Neural cell (in vitro differentiated cells): ENCODE data around the gene UBE3A. TPM values are rescaled to one million over a fixed set of nuclear protein-coding genes. Genes with fewer than 3 reads are reported as not detected.

ENCODE experiments used
- H2AFZ ChIP-seq: fragments of 200-600, 300-800 bp; sonication (generic), shearing (Covaris generic); 2 replicates; pipeline ENCODE4 v1.6.0; 2014; ENCODE audit warnings: low read depth, mild to moderate bottlenecking, antibody characterized with exemption, low read length, moderate library complexity
- H3F3A ChIP-seq: fragments of 200-600 bp; shearing (Covaris generic); 2 replicates; pipeline ENCODE4 v1.6.1; 2016; ENCODE audit warnings: mild to moderate bottlenecking, moderate library complexity, mixed read lengths, antibody characterized with exemption, low read length; ENCODE audit not compliant: insufficient read depth, poor library complexity, severe bottlenecking
- H3K27ac ChIP-seq: fragments of 200-600, 300-800 bp; sonication (generic), shearing (Covaris generic); 2 replicates; pipeline ENCODE4 v1.5.1; 2014; ENCODE audit warnings: mild to moderate bottlenecking, low read length, moderate library complexity
- H3K27me3 ChIP-seq: fragments of 300-800, 200-600 bp; sonication (generic), shearing (Covaris generic); 2 replicates; pipeline ENCODE4 v1.6.0; 2014; ENCODE audit warnings: mild to moderate bottlenecking, low read depth, low read length, moderate library complexity; ENCODE audit not compliant: insufficient read depth
- H3K36me3 ChIP-seq: fragments of 300-800, 200-600 bp; sonication (generic), shearing (Covaris generic); 2 replicates; pipeline ENCODE4 v1.5.1; 2014; ENCODE audit warnings: mild to moderate bottlenecking, antibody characterized with exemption, low read length, moderate library complexity; ENCODE audit not compliant: insufficient read depth
- H3K4me2 ChIP-seq: fragments of 300-800, 200-600 bp; sonication (generic), shearing (Covaris generic); 2 replicates; pipeline ENCODE4 v1.6.0; 2014; ENCODE audit warnings: mild to moderate bottlenecking, low read length
- H3K4me3 ChIP-seq: fragments of 300-800, 200-600 bp; sonication (generic), shearing (Covaris generic); 2 replicates; pipeline ENCODE4 v1.5.1; 2014; ENCODE audit warnings: mild to moderate bottlenecking, low read length, moderate library complexity
- H3K79me2 ChIP-seq: fragments of 200-600 bp; shearing (Covaris generic); replicated peaks from 2 replicates; pipeline ENCODE4 v1.6.0; 2014; ENCODE audit warnings: mild to moderate bottlenecking, low read length, moderate library complexity; ENCODE audit not compliant: insufficient read depth
- H3K9ac ChIP-seq: fragments of 300-800, 200-600 bp; sonication (generic), shearing (Covaris generic); 2 replicates; pipeline ENCODE4 v1.6.1; 2016; ENCODE audit warnings: mild to moderate bottlenecking, low read length, mixed read lengths
- H3K9me2 ChIP-seq: fragments of 200-600 bp; shearing (Covaris generic); 2 replicates; pipeline ENCODE4 v1.6.1; 2016; ENCODE audit warnings: mild to moderate bottlenecking, low read length, mixed read lengths; ENCODE audit not compliant: insufficient read depth
- H3K9me3 ChIP-seq: fragments of 200-600, 300-800 bp; sonication (generic), shearing (Covaris generic); 2 replicates; pipeline ENCODE4 v1.6.1; 2016; ENCODE audit warnings: mild to moderate bottlenecking, mixed run types, low read length, moderate library complexity, mixed read lengths
- H4K20me1 ChIP-seq: fragments of 200-600 bp; shearing (Covaris generic); 2 replicates; pipeline ENCODE4 v1.6.1; 2016; ENCODE audit warnings: mild to moderate bottlenecking, mixed run types; ENCODE audit not compliant: insufficient read depth
- CTCF ChIP-seq: fragments of 450-650 bp; IDR thresholded peaks from 2 replicates; pipeline ENCODE4 v1.5.1; 2014; ENCODE audit warnings: antibody characterized with exemption, mild to moderate bottlenecking, moderate library complexity; ENCODE audit not compliant: poor library complexity, severe bottlenecking
- EP300 ChIP-seq: fragments of 450-650 bp; conservative IDR thresholded peaks from 2 replicates; pipeline ENCODE4 v1.6.1; 2014; ENCODE audit warnings: antibody characterized with exemption, mild to moderate bottlenecking, moderate library complexity; ENCODE audit not compliant: poor library complexity, severe bottlenecking
- EZH2 ChIP-seq: fragments of 200-600, 300-800 bp; shearing (Covaris generic), sonication (generic); IDR thresholded peaks from 2 replicates; pipeline ENCODE4 v1.6.1; 2014; ENCODE audit warnings: antibody characterized with exemption, low read length, borderline replicate concordance, mild to moderate bottlenecking; ENCODE audit not compliant: insufficient read depth, poor library complexity, severe bottlenecking
- MXI1 ChIP-seq: fragments of 450-650 bp; conservative IDR thresholded peaks from 2 replicates; pipeline ENCODE4 v1.6.1; 2014; ENCODE audit warnings: antibody characterized with exemption, mild to moderate bottlenecking; ENCODE audit not compliant: poor library complexity, severe bottlenecking
- POLR2AphosphoS5 ChIP-seq: IDR thresholded peaks from 2 replicates; pipeline ENCODE4 v1.6.1; 2012
- RAD21 ChIP-seq: fragments of 450-650 bp; conservative IDR thresholded peaks from 2 replicates; pipeline ENCODE4 v1.6.1; 2014; ENCODE audit warnings: antibody characterized with exemption, mild to moderate bottlenecking, moderate library complexity
- REST ChIP-seq: IDR thresholded peaks from 2 replicates; pipeline ENCODE4 v1.6.1; 2012; ENCODE audit warnings: borderline replicate concordance
- SMC3 ChIP-seq: fragments of 450-650 bp; conservative IDR thresholded peaks from 2 replicates; pipeline ENCODE4 v1.6.1; 2014; ENCODE audit warnings: antibody characterized with exemption, mild to moderate bottlenecking, moderate library complexity; ENCODE audit not compliant: poor library complexity
- TAF1 ChIP-seq: IDR thresholded peaks from 2 replicates; pipeline ENCODE4 v1.6.1; 2012; ENCODE audit warnings: low read depth
- polyA plus RNA-seq: library from polyadenylated mRNA; depleted of rRNA; stranded (reverse); fragments of >200 nt; gene quantifications from 2 replicates; pipeline ENCODE4 v1.2.3, GENCODE V29; 2014

UBE3A gene
- polyA plus RNA-seq, 1 donor from 2014 or later, result 98.5 TPM

- Histone ChIP-seq H3K9me3 (no peaks in the 10 kb centered on the region), H3K79me2 (peaks cover 5% of the 10 kb centered on the region), H3K27me3 (no peaks in the 10 kb centered on the region), H3K4me2 (no peak overlapping the region), H3K27ac (no peak overlapping the region), H3K36me3 (peaks cover 4% of the 10 kb centered on the region), H3K9ac (no peak overlapping the region), H3F3A (peaks cover 3% of the 10 kb centered on the region), H4K20me1 (no peaks in the 10 kb centered on the region), H2AFZ (no peak overlapping the region), H3K9me2 (no peaks in the 10 kb centered on the region), H3K4me3 (no peak overlapping the region)
- no peak for TF ChIP-seq REST
- TF ChIP-seq MXI1, result no peak
- TF ChIP-seq SMC3, result no peak
- no peak for TF ChIP-seq TAF1
- no peak for TF ChIP-seq POLR2AphosphoS5
- no peak for TF ChIP-seq EZH2
- TF ChIP-seq RAD21, result no peak
- no peak for TF ChIP-seq CTCF
- TF ChIP-seq EP300, result no peak
Observed at GRCh38 chr15:25342629-25343028, 96.2 kb downstream of the UBE3A start.

- H3F3A ChIP-seq, result no peaks in the 10 kb centered on the region
- no peaks in the 10 kb centered on the region for H4K20me1 ChIP-seq
- no peaks in the 10 kb centered on the region for H3K9me3 ChIP-seq
- H3K27ac ChIP-seq, result no peak overlapping the region
- H3K9me2 ChIP-seq, result no peaks in the 10 kb centered on the region
- no peak overlapping the region for H3K9ac ChIP-seq
- peaks cover 4% of the 10 kb centered on the region for H3K36me3 ChIP-seq
- no peak overlapping the region for H2AFZ ChIP-seq
- H3K79me2 ChIP-seq, result peaks cover 2% of the 10 kb centered on the region
- TF ChIP-seq RAD21 (no peak), EP300 (no peak), MXI1 (no peak), POLR2AphosphoS5 (no peak), EZH2 (no peak), SMC3 (no peak), REST (no peak), TAF1 (no peak), CTCF (no peak)
- no peak overlapping the region for H3K4me2 ChIP-seq
- no peaks in the 10 kb centered on the region for H3K27me3 ChIP-seq
- H3K4me3 ChIP-seq, result no peak overlapping the region
Observed at GRCh38 chr15:25339431-25339830, 99.4 kb downstream of the UBE3A start.
